IMR-90 (cell line): ENCODE measurements around the gene PSMG3. TPM values are rescaled to one million over a fixed set of nuclear protein-coding genes. Genes with fewer than 3 reads are reported as not detected.

ENCODE experiments used
- ATAC-seq: fragments of 200-7000 bp; cut with Tn5 transposase; 2 replicates; pipeline ENCODE4 v1.9.1; 2020; ENCODE audit warnings: low read depth, mild to moderate bottlenecking, moderate library complexity
- BruUV-seq: library from RNA; stranded (reverse); fragments of 400-500 nt; replicated peaks from 2 replicates; lab custom pipeline; 2021; lab: Mats Ljungman, UMichigan
- CTCF ChIA-PET: fragments of 300-600 bp; formaldehyde crosslinking; extraction: SDS; loops from one replicate; lab custom pipeline; 2021; ENCODE audit warnings: antibody characterized with exemption; lab: Yijun Ruan, JAX
- POLR2A ChIA-PET: fragments of 300-600 bp; sonication (Branson Sonifier 250); formaldehyde crosslinking; loops from one replicate; lab custom pipeline; 2022; ENCODE audit warnings: antibody characterized with exemption; ENCODE audit not compliant: unreplicated experiment; lab: Charles Lee
- DNase-seq: peaks from one replicate; pipeline ENCODE4 v3.0.0; 2013
- H2AFZ ChIP-seq: replicated peaks from 2 replicates; pipeline ENCODE3; 2013; ENCODE audit warnings: low read length, mild to moderate bottlenecking; ENCODE audit not compliant: poor library complexity
- H2AK5ac ChIP-seq: 2 replicates; pipeline ENCODE4 v1.6.1; 2013; ENCODE audit warnings: low read depth, low read length, inconsistent platforms
- H2AK9ac ChIP-seq: replicated peaks from 2 replicates; pipeline ENCODE3; 2013; ENCODE audit warnings: mild to moderate bottlenecking, low read depth, low read length, moderate library complexity; ENCODE audit not compliant: poor library complexity
- H2BK120ac ChIP-seq: 2 replicates; pipeline ENCODE4 v1.6.1; 2013; ENCODE audit warnings: low read depth, low read length, inconsistent platforms
- H2BK15ac ChIP-seq: 3 replicates; pipeline ENCODE4 v1.6.1; 2013; ENCODE audit warnings: low read depth, low read length, inconsistent platforms
- H2BK20ac ChIP-seq: 2 replicates; pipeline ENCODE4 v1.6.1; 2013; ENCODE audit warnings: low read depth, mild to moderate bottlenecking, inconsistent platforms, low read length, moderate library complexity
- H2BK5ac ChIP-seq: 2 replicates; pipeline ENCODE4 v1.6.1; 2013; ENCODE audit warnings: mild to moderate bottlenecking, low read depth, low read length, inconsistent platforms; ENCODE audit not compliant: poor library complexity, severe bottlenecking
- H3K14ac ChIP-seq: replicated peaks from 2 replicates; pipeline ENCODE4 v1.6.1; 2013; ENCODE audit warnings: low read depth, low read length, inconsistent platforms
- H3K18ac ChIP-seq: 2 replicates; pipeline ENCODE4 v1.6.1; 2013; ENCODE audit warnings: low read depth, low read length, control low read depth
- H3K23ac ChIP-seq: 2 replicates; pipeline ENCODE4 v1.6.1; 2013; ENCODE audit warnings: low read depth, low read length, inconsistent platforms
- H3K27ac ChIP-seq: 2 replicates; pipeline ENCODE4 v1.5.1; 2013; ENCODE audit warnings: mild to moderate bottlenecking, control low read depth, low read length; ENCODE audit not compliant: insufficient read depth
- H3K27me3 ChIP-seq: 2 replicates; pipeline ENCODE4 v1.6.1; 2013; ENCODE audit warnings: low read length; ENCODE audit not compliant: control insufficient read depth, insufficient read depth
- H3K36me3 ChIP-seq: 2 replicates; pipeline ENCODE4 v1.6.1; 2013; ENCODE audit warnings: low read length, mixed read lengths; ENCODE audit not compliant: control insufficient read depth, insufficient read depth
- H3K4ac ChIP-seq: 2 replicates; pipeline ENCODE4 v1.6.1; 2013; ENCODE audit warnings: low read depth, low read length, inconsistent platforms
- H3K4me1 ChIP-seq: 2 replicates; pipeline ENCODE4 v1.6.1; 2013; ENCODE audit warnings: low read length, mixed read lengths; ENCODE audit not compliant: control insufficient read depth, insufficient read depth
- H3K4me2 ChIP-seq: 2 replicates; pipeline ENCODE4 v1.6.1; 2013; ENCODE audit warnings: low read depth, mild to moderate bottlenecking, control low read depth, low read length, moderate library complexity
- H3K4me3 ChIP-seq: 2 replicates; pipeline ENCODE4 v1.5.1; 2013; ENCODE audit warnings: low read depth, mild to moderate bottlenecking, control low read depth, low read length, moderate library complexity; ENCODE audit not compliant: insufficient read depth
- H3K56ac ChIP-seq: 2 replicates; pipeline ENCODE4 v1.6.1; 2013; ENCODE audit warnings: low read length, inconsistent platforms; ENCODE audit not compliant: insufficient read depth; ENCODE audit errors: extremely low read depth
- H3K79me1 ChIP-seq, 2 experiments: 2 replicates each; pipeline ENCODE4 v1.6.1; 2013; ENCODE audit warnings: low read length in 2 of 2, inconsistent platforms in 1 of 2, low read depth in 1 of 2
- H3K9ac ChIP-seq: 2 replicates; pipeline ENCODE4 v1.6.1; 2013; ENCODE audit warnings: low read depth, low read length, control low read depth
- H3K9me1 ChIP-seq: 2 replicates; pipeline ENCODE4 v1.6.1; 2013; ENCODE audit warnings: low read length, inconsistent platforms; ENCODE audit not compliant: insufficient read depth
- H3K9me3 ChIP-seq: 2 replicates; pipeline ENCODE4 v1.6.1; 2013; ENCODE audit warnings: low read length; ENCODE audit not compliant: control insufficient read depth, insufficient read depth
- H4K20me1 ChIP-seq: 2 replicates; pipeline ENCODE4 v1.6.1; 2013; ENCODE audit warnings: low read length, inconsistent platforms; ENCODE audit not compliant: insufficient read depth
- H4K5ac ChIP-seq: 2 replicates; pipeline ENCODE4 v1.6.1; 2013; ENCODE audit warnings: mild to moderate bottlenecking, low read depth, low read length, control low read depth
- H4K8ac ChIP-seq, 2 experiments: 2 replicates each; pipeline ENCODE4 v1.6.1; 2013; ENCODE audit warnings: low read depth in 2 of 2, low read length in 2 of 2, control low read depth in 1 of 2, inconsistent platforms in 1 of 2
- H4K91ac ChIP-seq: 2 replicates; pipeline ENCODE4 v1.6.1; 2013; ENCODE audit warnings: low read depth, low read length, inconsistent platforms; ENCODE audit not compliant: insufficient read depth
- BHLHE40 ChIP-seq: fragments of 150-350 bp; IDR thresholded peaks from 2 replicates; pipeline ENCODE4 v1.6.1; 2016; ENCODE audit warnings: mild to moderate bottlenecking, low read depth, low read length
- CEBPB ChIP-seq: IDR thresholded peaks from 2 replicates; pipeline ENCODE4 v1.6.1; 2012; ENCODE audit warnings: low read depth, low read length, improper control_type of control experiment
- CHD1 ChIP-seq: IDR thresholded peaks from 2 replicates; pipeline ENCODE4 v1.6.1; 2012; ENCODE audit warnings: low read depth, low read length, improper control_type of control experiment
- CTCF ChIP-seq: conservative IDR thresholded peaks from 2 replicates; pipeline ENCODE4 v1.5.1; 2012; ENCODE audit warnings: mild to moderate bottlenecking, low read depth, low read length, improper control_type of control experiment
- ELK1 ChIP-seq: fragments of 150-350 bp; IDR thresholded peaks from 2 replicates; pipeline ENCODE4 v1.6.1; 2016; ENCODE audit warnings: low read depth, mild to moderate bottlenecking, low read length, moderate library complexity, borderline replicate concordance
- FOS ChIP-seq: fragments of 150-350 bp; IDR thresholded peaks from 2 replicates; pipeline ENCODE4 v1.6.1; 2016; ENCODE audit warnings: low read depth, low read length
- MAFK ChIP-seq: IDR thresholded peaks from 2 replicates; pipeline ENCODE4 v1.6.1; 2012; ENCODE audit warnings: low read depth, low read length, improper control_type of control experiment
- MAZ ChIP-seq: IDR thresholded peaks from 2 replicates; pipeline ENCODE4 v1.6.1; 2012; ENCODE audit warnings: low read depth, mild to moderate bottlenecking, low read length, improper control_type of control experiment, moderate library complexity, borderline replicate concordance
- MXI1 ChIP-seq: IDR thresholded peaks from 2 replicates; pipeline ENCODE4 v1.6.1; 2012; ENCODE audit warnings: low read depth, mild to moderate bottlenecking, low read length, moderate library complexity, borderline replicate concordance
- NFE2L2 ChIP-seq: fragments of 150-350 bp; IDR thresholded peaks from 2 replicates; pipeline ENCODE4 v1.6.1; 2016; ENCODE audit warnings: low read depth, mild to moderate bottlenecking, low read length
- RAD21 ChIP-seq: IDR thresholded peaks from 2 replicates; pipeline ENCODE4 v1.6.1; 2012; ENCODE audit warnings: low read length, improper control_type of control experiment
- RCOR1 ChIP-seq: IDR thresholded peaks from 2 replicates; pipeline ENCODE4 v1.6.1; 2012; ENCODE audit warnings: mild to moderate bottlenecking, low read length, improper control_type of control experiment; ENCODE audit not compliant: insufficient replicate concordance
- RFX5 ChIP-seq: IDR thresholded peaks from 2 replicates; pipeline ENCODE4 v1.8.0; 2012; ENCODE audit warnings: low read depth, mild to moderate bottlenecking, low read length, moderate library complexity
- SMC3 ChIP-seq: fragments of 150-350 bp; IDR thresholded peaks from 2 replicates; pipeline ENCODE4 v1.6.1; 2016; ENCODE audit warnings: low read depth, mild to moderate bottlenecking, antibody characterized with exemption, low read length, moderate library complexity
- USF2 ChIP-seq: fragments of 150-350 bp; IDR thresholded peaks from 2 replicates; pipeline ENCODE4 v1.6.1; 2017; ENCODE audit warnings: mild to moderate bottlenecking, antibody characterized with exemption, low read length, low read depth
- WGBS, 2 experiments: methylation state at CpG; one replicate each; pipeline versions ENCODE4 v1.1.5 to v1.1.7; 2013; ENCODE audit warnings: missing lambda C conversion rate in 2 of 2; ENCODE audit not compliant: insufficient read length in 1 of 2; ENCODE audit errors: extremely low coverage in 2 of 2; 5-methylcytosine and 5-hydroxymethylcytosine counted together
- dilution Hi-C: fragments of 300-500 bp; cut with HindIII; formaldehyde crosslinking; loops from one replicate; pipeline ENCODE4 v1.14.3; 2018; ENCODE audit warnings: low sequenced_read_pairs; ENCODE audit not compliant: unreplicated experiment
- in situ Hi-C: fragments of 300-500 bp; cut with MboI; formaldehyde crosslinking; loops from 3 replicates; pipeline ENCODE4 v1.14.3; 2019; ENCODE audit warnings: low sequenced_read_pairs, inconsistent platforms, mixed read lengths
- intact Hi-C: fragments of 100-400 bp; cut with micrococcal nuclease; formaldehyde crosslinking; loops from 2 replicates; pipeline ENCODE4 v1.10.0; 2022
- polyA plus RNA-seq, 3 experiments: library from polyadenylated mRNA; depleted of rRNA; stranded (reverse); fragments of >200 nt; gene quantifications; 2 replicates each; pipeline ENCODE4 v1.2.3, GENCODE V29; 2012; ENCODE audit warnings: low replicate concordance in 1 of 3
- total RNA-seq: library from RNA; depleted of rRNA; stranded (reverse); fragments of >200 nt; gene quantifications from 2 replicates; pipeline ENCODE4 v1.2.3, GENCODE V29; 2012

The PSMG3 gene
- total and polyA plus RNA-seq, 2 of the 4 experiments (the other 2 are of a cell fraction) = 37.3 to 54.1 TPM

- POLR2A ChIA-PET = no interaction called here
- BruUV-seq = no TSS peak
- peak overlapping the region; percentile 66; the same call in 1 of the 2 replicates for H2AK5ac ChIP-seq
- peaks cover 7% of the 10 kb centered on the region; the same call in 1 of the 2 replicates for H3K9me1 ChIP-seq
- WGBS, 2 experiments = 72% methylated on average over 8 of the region's 21 CpGs; no CpG with 5 or more reads in 1 of the 2 experiments
- peaks cover 26% of the 10 kb centered on the region for H3K4me1 ChIP-seq
- no peak overlapping the region for H2BK20ac ChIP-seq
- H3K4me2 ChIP-seq = no peak overlapping the region
- H4K5ac ChIP-seq = no peak overlapping the region
- H2BK120ac ChIP-seq = no peak overlapping the region
- peak overlapping the region; percentile 44 for H3K4ac ChIP-seq
- CTCF ChIA-PET = no interaction called here
- peak overlapping the region; percentile 56 for H2AFZ ChIP-seq
- in situ Hi-C loops (no loop called here), dilution Hi-C loops (no loop called here), intact Hi-C loops (no loop called here)
- H3K27ac ChIP-seq = no peak overlapping the region
- H2AK9ac ChIP-seq = no peak overlapping the region
- no peak for ATAC-seq
- no peak overlapping the region for H3K14ac ChIP-seq
- peaks cover 31% of the 10 kb centered on the region for H4K20me1 ChIP-seq
- H3K56ac ChIP-seq = no peak overlapping the region
- H4K8ac ChIP-seq = peak overlapping the region in 1 of 2 experiments; percentile 37; a peak in 1 of 4 replicates
- no peak overlapping the region for H3K18ac ChIP-seq
- H3K9ac ChIP-seq = no peak overlapping the region
- H3K27me3 ChIP-seq = no peaks in the 10 kb centered on the region
- no peaks in the 10 kb centered on the region for H3K9me3 ChIP-seq
- H3K79me1 ChIP-seq = peaks cover 0 to 28% of the 10 kb centered on the region in 2 experiments; a peak in 2 of 4 replicates
- H3K36me3 ChIP-seq = no peaks in the 10 kb centered on the region
- H3K4me3 ChIP-seq = no peak overlapping the region
- no peak overlapping the region for H2BK5ac ChIP-seq
- H2BK15ac ChIP-seq = no peak overlapping the region; the same call in 2 of the 3 replicates
- H4K91ac ChIP-seq = no peak overlapping the region
- H3K23ac ChIP-seq = no peak overlapping the region
- DNase-seq = no peak
- no peak for TF ChIP-seq ELK1
- no peak for TF ChIP-seq MXI1
- TF ChIP-seq SMC3 = no peak
- no peak for TF ChIP-seq CEBPB
- TF ChIP-seq CTCF = no peak
- no peak for TF ChIP-seq MAZ
- no peak for TF ChIP-seq USF2
- TF ChIP-seq BHLHE40 = no peak
- no peak for TF ChIP-seq CHD1
- no peak for TF ChIP-seq RCOR1
- no peak for TF ChIP-seq NFE2L2
- no peak for TF ChIP-seq RFX5
- no peak for TF ChIP-seq FOS
- no peak for TF ChIP-seq MAFK
- no peak for TF ChIP-seq RAD21
These were observed 40.3 kb downstream of the PSMG3 start for GRCh38 chr7:1529383-1530116.
